PFSK-1 (cell line): ENCODE data around the gene POLR2C.

ENCODE experiments used
- FOXP2 ChIP-seq: optimal IDR thresholded peaks from 2 replicates; pipeline ENCODE3; 2011; ENCODE audit warnings: borderline replicate concordance, control low read depth, inconsistent platforms; ENCODE audit not compliant: insufficient read depth; ENCODE audit errors: extremely low read length, extremely low read depth
- POLR2AphosphoS5 ChIP-seq: IDR thresholded peaks from 2 replicates; pipeline ENCODE4 v1.6.1; 2012; ENCODE audit warnings: low read depth, mild to moderate bottlenecking, control low read depth, low read length, moderate library complexity
- SIN3A ChIP-seq: IDR thresholded peaks from 2 replicates; pipeline ENCODE4 v1.6.1; 2012; ENCODE audit warnings: mild to moderate bottlenecking, low read length, moderate library complexity, borderline replicate concordance; ENCODE audit not compliant: insufficient read depth
- TAF1 ChIP-seq: IDR thresholded peaks from 2 replicates; pipeline ENCODE4 v1.6.1; 2012; ENCODE audit warnings: low read length, control low read depth, borderline replicate concordance; ENCODE audit not compliant: insufficient read depth
- TF ChIP-seq, protein P1 (sequence below), 2 experiments: IDR thresholded peaks; 2 replicates each; pipeline versions ENCODE4 v1.6.1 to v1.8.0; 2011 to 2012; ENCODE audit warnings: low read depth in 2 of 2, low read length in 2 of 2, control low read depth in 1 of 2, inconsistent platforms in 1 of 2, mild to moderate bottlenecking in 1 of 2, moderate library complexity in 1 of 2; ENCODE audit not compliant: insufficient read depth in 1 of 2

Gene POLR2C

DNA sequence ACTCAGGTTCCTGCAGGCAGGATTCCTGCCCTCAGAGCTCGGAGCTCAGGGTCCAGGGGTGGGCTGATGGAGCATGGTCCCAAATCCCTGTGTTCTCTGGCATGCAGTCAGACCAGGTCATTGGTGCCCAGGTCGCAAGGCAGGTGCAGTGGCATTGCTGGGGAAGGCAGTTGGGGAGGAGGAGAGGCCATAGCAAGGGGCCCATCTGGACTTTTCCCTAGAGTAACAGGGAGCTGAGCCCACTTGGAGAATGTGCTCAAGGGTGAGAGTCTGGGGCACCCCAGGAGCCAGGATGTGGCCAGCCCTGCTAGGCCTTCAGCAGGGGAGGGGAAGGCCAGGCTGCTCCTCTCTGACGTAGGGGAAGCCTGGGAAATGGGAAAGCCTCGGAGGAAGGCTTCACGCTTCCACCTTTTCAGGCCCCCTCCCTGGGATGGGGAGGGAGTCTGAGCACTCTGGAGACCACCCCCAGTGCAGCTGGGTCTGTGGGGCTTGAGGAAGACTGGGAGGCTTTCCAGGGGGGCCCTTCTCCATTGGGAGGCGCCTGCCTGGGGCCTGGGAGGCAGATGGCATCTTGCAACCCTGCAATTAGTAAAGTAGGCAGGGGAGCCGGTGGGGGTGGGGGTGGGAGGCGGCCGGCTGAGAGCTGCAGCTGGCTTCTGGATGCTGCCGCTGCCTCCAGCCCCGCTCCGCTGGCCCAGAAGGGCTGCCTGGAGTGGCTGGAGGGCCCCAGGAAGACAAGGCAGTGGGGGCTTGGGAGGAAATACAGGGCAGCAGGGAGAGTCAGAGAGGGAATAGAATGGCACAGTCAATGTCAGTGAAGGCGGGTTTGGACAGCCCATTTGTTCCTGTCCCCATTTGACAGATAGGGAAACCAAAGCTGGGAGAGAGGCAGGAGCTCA lies 44.9 kb downstream of the POLR2C start:
- TF ChIP-seq TAF1 (no peak), SIN3A (no peak), POLR2AphosphoS5 (no peak), FOXP2 (no peak)
- TF ChIP-seq, protein P1, sequence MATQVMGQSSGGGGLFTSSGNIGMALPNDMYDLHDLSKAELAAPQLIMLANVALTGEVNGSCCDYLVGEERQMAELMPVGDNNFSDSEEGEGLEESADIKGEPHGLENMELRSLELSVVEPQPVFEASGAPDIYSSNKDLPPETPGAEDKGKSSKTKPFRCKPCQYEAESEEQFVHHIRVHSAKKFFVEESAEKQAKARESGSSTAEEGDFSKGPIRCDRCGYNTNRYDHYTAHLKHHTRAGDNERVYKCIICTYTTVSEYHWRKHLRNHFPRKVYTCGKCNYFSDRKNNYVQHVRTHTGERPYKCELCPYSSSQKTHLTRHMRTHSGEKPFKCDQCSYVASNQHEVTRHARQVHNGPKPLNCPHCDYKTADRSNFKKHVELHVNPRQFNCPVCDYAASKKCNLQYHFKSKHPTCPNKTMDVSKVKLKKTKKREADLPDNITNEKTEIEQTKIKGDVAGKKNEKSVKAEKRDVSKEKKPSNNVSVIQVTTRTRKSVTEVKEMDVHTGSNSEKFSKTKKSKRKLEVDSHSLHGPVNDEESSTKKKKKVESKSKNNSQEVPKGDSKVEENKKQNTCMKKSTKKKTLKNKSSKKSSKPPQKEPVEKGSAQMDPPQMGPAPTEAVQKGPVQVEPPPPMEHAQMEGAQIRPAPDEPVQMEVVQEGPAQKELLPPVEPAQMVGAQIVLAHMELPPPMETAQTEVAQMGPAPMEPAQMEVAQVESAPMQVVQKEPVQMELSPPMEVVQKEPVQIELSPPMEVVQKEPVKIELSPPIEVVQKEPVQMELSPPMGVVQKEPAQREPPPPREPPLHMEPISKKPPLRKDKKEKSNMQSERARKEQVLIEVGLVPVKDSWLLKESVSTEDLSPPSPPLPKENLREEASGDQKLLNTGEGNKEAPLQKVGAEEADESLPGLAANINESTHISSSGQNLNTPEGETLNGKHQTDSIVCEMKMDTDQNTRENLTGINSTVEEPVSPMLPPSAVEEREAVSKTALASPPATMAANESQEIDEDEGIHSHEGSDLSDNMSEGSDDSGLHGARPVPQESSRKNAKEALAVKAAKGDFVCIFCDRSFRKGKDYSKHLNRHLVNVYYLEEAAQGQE (IDR thresholded peaks at IDR 0.05; ENCODE audit: insufficient read depth in 1 of 2, low read depth in 2 of 2, low read length in 2 of 2): no peak

DNA sequence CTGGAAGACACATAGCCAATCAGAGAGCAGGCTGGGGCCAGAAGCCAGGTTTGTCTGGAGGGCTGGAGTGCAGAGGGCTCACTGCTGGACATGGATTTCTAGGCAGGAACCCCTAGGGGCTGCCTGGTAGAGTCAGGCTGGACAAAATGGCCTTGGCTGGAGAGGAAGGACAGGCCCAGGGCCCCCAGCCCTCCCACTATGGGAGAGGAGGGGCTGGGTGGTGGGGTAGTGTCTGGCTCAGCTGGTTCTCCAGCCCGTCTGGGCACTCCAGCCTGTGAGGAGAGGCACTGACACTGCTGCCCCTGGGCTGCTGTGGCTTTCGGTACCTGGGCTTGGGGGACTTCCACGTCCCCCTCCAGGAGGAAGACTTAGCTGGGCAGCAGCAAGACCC lies 45.6 kb downstream of the POLR2C start:
- no peak for TF ChIP-seq POLR2AphosphoS5
- no peak for TF ChIP-seq FOXP2
- TF ChIP-seq, protein P1 (IDR thresholded peaks at IDR 0.05; ENCODE audit: insufficient read depth in 1 of 2, low read depth in 2 of 2, low read length in 2 of 2): no peak
- TF ChIP-seq SIN3A: no peak

DNA sequence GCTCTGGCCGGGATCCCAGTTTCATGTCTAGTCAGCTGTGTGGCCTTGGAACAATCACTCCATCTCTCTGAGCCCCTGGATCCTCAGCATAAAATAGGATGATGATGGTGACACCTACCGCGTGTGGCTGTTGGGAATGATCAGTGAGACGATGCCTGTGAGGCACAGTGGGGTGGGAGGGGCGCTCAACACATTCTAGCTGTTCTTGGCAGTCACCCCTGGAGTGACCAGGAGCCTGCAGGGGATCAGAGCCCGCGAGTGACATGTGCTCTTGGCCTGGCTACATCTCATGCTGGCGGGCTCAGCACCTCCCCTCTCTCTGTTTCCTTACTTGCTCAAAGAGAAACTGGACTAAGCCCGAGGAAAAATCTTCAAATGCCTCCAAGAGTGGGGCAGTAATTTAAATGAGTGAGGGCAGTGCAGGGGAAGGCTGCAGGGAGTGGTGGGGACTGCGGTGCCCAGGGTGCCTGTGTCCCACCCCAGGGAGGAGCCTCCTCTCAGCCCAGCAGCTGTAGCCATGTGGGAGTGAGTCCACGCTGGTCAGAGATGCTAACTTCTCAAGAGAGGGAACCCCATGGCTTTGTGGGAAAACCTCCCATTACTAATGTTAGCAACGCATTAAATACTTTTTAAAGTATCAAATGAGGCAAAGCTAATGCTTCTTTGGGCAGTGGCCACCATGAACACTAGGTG lies 46.9 kb downstream of the POLR2C start:
- TF ChIP-seq, protein P1 (IDR thresholded peaks at IDR 0.05; ENCODE audit: insufficient read depth in 1 of 2, low read depth in 2 of 2, low read length in 2 of 2): no peak
- TF ChIP-seq POLR2AphosphoS5: no peak
- TF ChIP-seq SIN3A: no peak
- no peak for TF ChIP-seq FOXP2
- TF ChIP-seq TAF1: no peak

DNA sequence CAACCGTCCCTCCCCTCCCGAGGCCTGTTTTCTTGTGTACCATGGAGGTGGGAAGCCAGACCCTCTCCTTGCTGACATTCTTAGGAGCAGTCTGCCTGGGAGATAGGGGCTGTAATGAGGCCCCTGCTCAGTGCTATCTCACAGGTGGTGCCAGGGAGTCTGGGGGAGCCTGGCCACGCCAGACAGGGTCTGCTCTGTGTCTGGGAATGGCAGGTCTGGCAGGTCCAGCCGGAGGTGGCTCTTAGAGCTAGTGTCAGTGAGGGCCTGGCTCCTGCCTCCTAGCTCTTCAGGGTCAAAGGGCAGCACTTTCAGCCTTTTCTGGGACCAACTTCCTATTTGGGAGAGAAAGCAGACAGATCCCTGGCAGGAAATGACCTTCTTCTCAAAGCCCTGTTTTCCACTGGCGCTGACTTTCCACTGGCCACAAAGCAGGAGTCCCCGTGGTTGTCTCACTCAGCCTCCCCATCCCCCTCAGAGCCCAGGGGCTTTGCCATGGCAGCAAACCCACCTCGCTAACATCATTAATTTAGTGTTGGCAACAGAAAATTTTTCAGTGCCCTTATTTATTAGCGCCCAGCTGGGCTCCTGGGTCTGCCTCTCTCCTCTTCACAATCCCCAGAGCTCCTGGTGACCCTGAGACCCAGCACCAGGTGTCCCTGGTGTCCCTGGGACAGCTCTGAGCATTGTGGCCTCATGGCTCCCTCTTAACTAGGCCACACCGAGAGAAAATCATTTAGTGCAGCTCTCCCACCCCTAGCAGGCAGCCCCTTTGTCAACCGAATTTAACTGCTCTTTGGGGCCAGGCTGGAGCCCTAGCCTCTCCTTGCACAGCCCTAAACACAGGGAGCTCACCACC lies 47.8 kb downstream of the POLR2C start:
- TF ChIP-seq POLR2AphosphoS5: no peak
- TF ChIP-seq, protein P1 (IDR thresholded peaks at IDR 0.05; ENCODE audit: insufficient read depth in 1 of 2, low read depth in 2 of 2, low read length in 2 of 2): no peak
- no peak for TF ChIP-seq FOXP2
- TF ChIP-seq SIN3A: no peak
- TF ChIP-seq TAF1: no peak
